ENCODE data around the gene ITPKB. TPM values are rescaled to one million over a fixed set of nuclear protein-coding genes. Genes with fewer than 3 reads are reported as not detected.
A peak's percentile ranks its signal among the peaks of the same experiment; 100 is the strongest.

ITPKB gene
- polyA plus RNA-seq, 4 donors: 1.8 to 9.6 (median 5.4) TPM

GRCh38 chr1:226737819-226738420 lies 1.2 kb downstream of the ITPKB start:
- 0 to 1% (median 0%) methylated on average over 45 to 49 of the region's 49 CpGs for WGBS, 3 donors

GRCh38 chr1:226736908-226737818 lies 1.9 kb downstream of the ITPKB start:
- peaks cover 0 to 24% (median 0%) of the 10 kb centered on the region in 3 donors for H3K36me3 ChIP-seq (ENCODE audit: control insufficient read depth in 3 of 3, insufficient read depth in 2 of 3, low read depth in 1 of 3, low read length in 3 of 3)
- peaks cover 0 to 28% (median 0%) of the 10 kb centered on the region in 3 donors for H3K4me1 ChIP-seq (ENCODE audit: control insufficient read depth in 3 of 3, insufficient read depth in 2 of 3, low read depth in 1 of 3, low read length in 2 of 3)
- H3K9me3 ChIP-seq (ENCODE audit: control insufficient read depth in 2 of 2, insufficient read depth in 1 of 2, low read depth in 1 of 2, low read length in 1 of 2): no peaks in the 10 kb centered on the region
- FAIRE-seq: no peak
- peak overlapping the region; percentile 57 to 92 (median 77) for H3K27ac ChIP-seq (ENCODE audit: low read depth in 1 of 3, low read length in 2 of 3)
- 7 to 17% (median 14%) methylated on average over 69 to 89 of the region's 89 CpGs for WGBS, 3 donors
- H3K27me3 ChIP-seq (ENCODE audit: control insufficient read depth in 3 of 3, insufficient read depth in 3 of 3, low read length in 3 of 3): peaks cover 0 to 3% (median 0%) of the 10 kb centered on the region in 3 donors
- peak overlapping the region; percentile 67 to 90 (median 82) for H3K4me3 ChIP-seq (ENCODE audit: low read depth in 1 of 3, low read length in 3 of 3)
- DNase-seq: peak; percentile 27 to 75

More at GRCh38 chr1:226737819-226738420, 1.2 kb downstream of the ITPKB start:
- peaks cover 0 to 27% (median 0%) of the 10 kb centered on the region in 3 donors for H3K4me1 ChIP-seq (ENCODE audit: control insufficient read depth in 3 of 3, insufficient read depth in 2 of 3, low read depth in 1 of 3, low read length in 2 of 3)
- H3K27me3 ChIP-seq (ENCODE audit: control insufficient read depth in 3 of 3, insufficient read depth in 3 of 3, low read length in 3 of 3): peaks cover 0 to 3% (median 0%) of the 10 kb centered on the region in 3 donors
- peaks cover 0 to 22% (median 0%) of the 10 kb centered on the region in 3 donors for H3K36me3 ChIP-seq (ENCODE audit: control insufficient read depth in 3 of 3, insufficient read depth in 2 of 3, low read depth in 1 of 3, low read length in 3 of 3)
- peak overlapping the region; percentile 57 to 92 (median 77) for H3K27ac ChIP-seq (ENCODE audit: low read depth in 1 of 3, low read length in 2 of 3)
- peak overlapping the region; percentile 67 to 90 (median 82) for H3K4me3 ChIP-seq (ENCODE audit: low read depth in 1 of 3, low read length in 3 of 3)
- DNase-seq (peak; percentile 72 to 84), FAIRE-seq (no peak)
- H3K9me3 ChIP-seq (ENCODE audit: control insufficient read depth in 2 of 2, insufficient read depth in 1 of 2, low read depth in 1 of 2, low read length in 1 of 2): no peaks in the 10 kb centered on the region

GRCh38 chr1:226736001-226736907 lies 2.8 kb downstream of the ITPKB start:
- DNase-seq (no peak), FAIRE-seq (no peak)
- peaks cover 0 to 24% (median 0%) of the 10 kb centered on the region in 3 donors for H3K36me3 ChIP-seq (ENCODE audit: control insufficient read depth in 3 of 3, insufficient read depth in 2 of 3, low read depth in 1 of 3, low read length in 3 of 3)
- H3K27ac ChIP-seq (ENCODE audit: low read depth in 1 of 3, low read length in 2 of 3): peak overlapping the region in 1 of 3 donors; percentile 92
- peaks cover 0 to 28% (median 0%) of the 10 kb centered on the region in 3 donors for H3K4me1 ChIP-seq (ENCODE audit: control insufficient read depth in 3 of 3, insufficient read depth in 2 of 3, low read depth in 1 of 3, low read length in 2 of 3)
- 59 to 79% (median 67%) methylated on average over 39 of the region's 39 CpGs for WGBS, 3 donors
- H3K4me3 ChIP-seq (ENCODE audit: low read depth in 1 of 3, low read length in 3 of 3): peak overlapping the region; percentile 67 to 90 (median 82)
- H3K27me3 ChIP-seq (ENCODE audit: control insufficient read depth in 3 of 3, insufficient read depth in 3 of 3, low read length in 3 of 3): peaks cover 0 to 3% (median 0%) of the 10 kb centered on the region in 3 donors
- no peaks in the 10 kb centered on the region for H3K9me3 ChIP-seq (ENCODE audit: control insufficient read depth in 2 of 2, insufficient read depth in 1 of 2, low read depth in 1 of 2, low read length in 1 of 2)

GRCh38 chr1:226735576-226735975 lies 3.5 kb downstream of the ITPKB start:
- WGBS, 3 donors: 70 to 79% (median 79%) methylated on average over 12 of the region's 12 CpGs
- H3K4me1 ChIP-seq (ENCODE audit: control insufficient read depth in 3 of 3, insufficient read depth in 2 of 3, low read depth in 1 of 3, low read length in 2 of 3): peaks cover 0 to 28% (median 0%) of the 10 kb centered on the region in 3 donors
- H3K27ac ChIP-seq (ENCODE audit: low read depth in 1 of 3, low read length in 2 of 3): no peak overlapping the region
- H3K36me3 ChIP-seq (ENCODE audit: control insufficient read depth in 3 of 3, insufficient read depth in 2 of 3, low read depth in 1 of 3, low read length in 3 of 3): peaks cover 0 to 24% (median 0%) of the 10 kb centered on the region in 3 donors
- peak overlapping the region in 2 of 3 donors; percentile 67 to 82 for H3K4me3 ChIP-seq (ENCODE audit: low read depth in 1 of 3, low read length in 3 of 3)
- no peak for FAIRE-seq
- DNase-seq: no peak
- H3K9me3 ChIP-seq (ENCODE audit: control insufficient read depth in 2 of 2, insufficient read depth in 1 of 2, low read depth in 1 of 2, low read length in 1 of 2): no peaks in the 10 kb centered on the region
- peaks cover 0 to 3% (median 0%) of the 10 kb centered on the region in 3 donors for H3K27me3 ChIP-seq (ENCODE audit: control insufficient read depth in 3 of 3, insufficient read depth in 3 of 3, low read length in 3 of 3)

DNA sequence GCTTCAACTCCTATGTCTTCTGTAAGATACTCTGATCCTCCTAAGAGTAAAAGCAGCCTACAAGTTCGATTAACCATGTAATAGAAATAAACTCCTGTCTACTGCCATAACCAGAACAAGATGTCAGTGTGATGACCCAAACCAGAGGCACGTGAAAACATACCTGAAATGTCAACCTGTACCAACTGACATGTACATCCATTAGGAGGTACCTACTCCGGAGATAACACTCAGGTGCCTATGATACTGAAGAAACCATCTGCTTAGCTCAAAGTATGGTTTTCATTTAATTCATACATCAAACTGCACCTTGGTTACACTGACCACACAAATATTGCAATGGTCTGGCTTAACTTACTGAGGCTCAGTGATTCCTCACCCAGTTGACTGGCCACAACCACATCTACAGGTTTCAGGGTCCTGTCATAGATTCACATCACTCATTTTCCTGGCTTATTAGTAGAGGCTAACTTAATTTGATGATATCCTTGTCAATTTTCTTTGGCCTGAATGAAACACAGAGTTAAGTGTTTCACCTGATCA lies 4.4 kb downstream of the ITPKB start:
- no peak for DNase-seq
- Histone ChIP-seq H3K9me3 (ENCODE audit: control insufficient read depth in 2 of 2, insufficient read depth in 1 of 2, low read depth in 1 of 2, low read length in 1 of 2) (no peaks in the 10 kb centered on the region), H3K4me3 (ENCODE audit: low read depth in 1 of 3, low read length in 3 of 3) (peak overlapping the region in 2 of 3 donors; percentile 1 to 18), H3K4me1 (ENCODE audit: control insufficient read depth in 3 of 3, insufficient read depth in 2 of 3, low read depth in 1 of 3, low read length in 2 of 3) (peaks cover 0 to 25% (median 0%) of the 10 kb centered on the region in 3 donors), H3K36me3 (ENCODE audit: control insufficient read depth in 3 of 3, insufficient read depth in 2 of 3, low read depth in 1 of 3, low read length in 3 of 3) (peaks cover 0 to 26% (median 0%) of the 10 kb centered on the region in 3 donors), H3K27ac (ENCODE audit: low read depth in 1 of 3, low read length in 2 of 3) (no peak overlapping the region), H3K27me3 (ENCODE audit: control insufficient read depth in 3 of 3, insufficient read depth in 3 of 3, low read length in 3 of 3) (peaks cover 0 to 3% (median 0%) of the 10 kb centered on the region in 3 donors)
- no peak for FAIRE-seq
- WGBS, 3 donors: 63 to 85% (median 68%) methylated on average over 3 of the region's 3 CpGs

DNA sequence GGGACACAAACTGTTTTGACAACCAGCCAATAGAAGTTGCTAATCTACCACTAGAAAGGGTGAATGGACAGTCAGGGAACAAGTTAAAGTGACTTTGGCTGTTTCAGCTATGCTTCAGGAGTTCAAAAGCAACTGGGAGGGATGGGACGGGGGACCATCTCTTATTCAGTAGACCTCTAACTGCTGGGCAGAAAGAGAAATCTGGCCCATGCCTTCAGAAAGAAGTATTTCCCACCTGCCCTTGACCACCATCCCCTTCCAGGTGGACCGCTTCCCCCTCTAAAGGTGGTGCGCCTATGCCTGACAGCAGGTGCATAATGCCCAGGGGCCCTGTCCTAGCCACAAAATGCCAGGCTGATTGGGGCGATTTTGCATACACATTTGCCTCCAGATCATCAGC lies 5.2 kb downstream of the ITPKB start:
- 74 to 81% (median 81%) methylated on average over 4 of the region's 4 CpGs for WGBS, 3 donors
- H3K4me3 ChIP-seq (ENCODE audit: low read depth in 1 of 3, low read length in 3 of 3): peak overlapping the region in 1 of 3 donors; percentile 12
- H3K27ac ChIP-seq (ENCODE audit: low read depth in 1 of 3, low read length in 2 of 3): no peak overlapping the region

DNA sequence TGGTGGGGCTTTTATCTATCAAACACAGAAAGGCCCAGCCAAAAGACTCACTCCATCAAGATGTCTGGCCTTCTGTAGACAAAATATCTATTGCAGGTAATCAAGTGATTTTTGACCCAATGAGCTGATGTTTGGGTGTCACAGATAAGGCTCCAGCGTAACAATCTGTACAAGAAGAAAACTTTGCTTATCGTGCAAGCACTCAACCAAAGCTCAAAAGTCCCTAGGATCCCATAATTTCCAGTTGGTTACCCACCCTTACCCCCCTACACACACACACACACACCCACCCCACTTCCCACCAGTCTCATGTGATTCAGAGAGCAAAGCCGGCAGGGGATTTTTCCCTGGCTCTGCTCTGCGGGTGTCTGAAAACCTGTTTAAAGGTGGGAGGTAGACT lies 5.8 kb downstream of the ITPKB start:
- Histone ChIP-seq H3K9me3 (ENCODE audit: control insufficient read depth in 2 of 2, insufficient read depth in 1 of 2, low read depth in 1 of 2, low read length in 1 of 2) (no peaks in the 10 kb centered on the region), H3K4me3 (ENCODE audit: low read depth in 1 of 3, low read length in 3 of 3) (no peak overlapping the region), H3K27ac (ENCODE audit: low read depth in 1 of 3, low read length in 2 of 3) (no peak overlapping the region), H3K36me3 (ENCODE audit: control insufficient read depth in 3 of 3, insufficient read depth in 2 of 3, low read depth in 1 of 3, low read length in 3 of 3) (peaks cover 0 to 26% (median 4%) of the 10 kb centered on the region in 3 donors), H3K4me1 (ENCODE audit: control insufficient read depth in 3 of 3, insufficient read depth in 2 of 3, low read depth in 1 of 3, low read length in 2 of 3) (peaks cover 0 to 23% (median 0%) of the 10 kb centered on the region in 3 donors), H3K27me3 (ENCODE audit: control insufficient read depth in 3 of 3, insufficient read depth in 3 of 3, low read length in 3 of 3) (peaks cover 0 to 3% (median 0%) of the 10 kb centered on the region in 3 donors)
- WGBS, 3 donors: 35 to 56% (median 39%) methylated on average over 4 of the region's 4 CpGs
- FAIRE-seq (no peak), DNase-seq (no peak)

More for the DNA sequence above, 5.2 kb downstream of the ITPKB start:
- FAIRE-seq (no peak), DNase-seq (no peak)
- H3K27me3 ChIP-seq (ENCODE audit: control insufficient read depth in 3 of 3, insufficient read depth in 3 of 3, low read length in 3 of 3): peaks cover 0 to 3% (median 0%) of the 10 kb centered on the region in 3 donors
- H3K36me3 ChIP-seq (ENCODE audit: control insufficient read depth in 3 of 3, insufficient read depth in 2 of 3, low read depth in 1 of 3, low read length in 3 of 3): peaks cover 0 to 26% (median under 1%) of the 10 kb centered on the region in 3 donors
- no peaks in the 10 kb centered on the region for H3K9me3 ChIP-seq (ENCODE audit: control insufficient read depth in 2 of 2, insufficient read depth in 1 of 2, low read depth in 1 of 2, low read length in 1 of 2)
- peaks cover 0 to 23% (median 0%) of the 10 kb centered on the region in 3 donors for H3K4me1 ChIP-seq (ENCODE audit: control insufficient read depth in 3 of 3, insufficient read depth in 2 of 3, low read depth in 1 of 3, low read length in 2 of 3)

All from small intestine (tissue), 7 donors.